NCI-H146 treated with DMSO at 0.1 percent for 48 hours (cell line): ENCODE measurements around the gene MED28.
A peak's percentile ranks its signal among the peaks of the same experiment; 100 is the strongest.
"Not testable (repeated sequence)": the region's sequence is repeated elsewhere in the genome, so short reads cannot be mapped to it uniquely, and the experiment has no call there.

Experiments used
- DNase-seq: peaks from one replicate; lab custom pipeline; 2025; ENCODE audit not compliant: unreplicated experiment; lab: John Stamatoyannopoulos, UW

The MED28 gene

DNA sequence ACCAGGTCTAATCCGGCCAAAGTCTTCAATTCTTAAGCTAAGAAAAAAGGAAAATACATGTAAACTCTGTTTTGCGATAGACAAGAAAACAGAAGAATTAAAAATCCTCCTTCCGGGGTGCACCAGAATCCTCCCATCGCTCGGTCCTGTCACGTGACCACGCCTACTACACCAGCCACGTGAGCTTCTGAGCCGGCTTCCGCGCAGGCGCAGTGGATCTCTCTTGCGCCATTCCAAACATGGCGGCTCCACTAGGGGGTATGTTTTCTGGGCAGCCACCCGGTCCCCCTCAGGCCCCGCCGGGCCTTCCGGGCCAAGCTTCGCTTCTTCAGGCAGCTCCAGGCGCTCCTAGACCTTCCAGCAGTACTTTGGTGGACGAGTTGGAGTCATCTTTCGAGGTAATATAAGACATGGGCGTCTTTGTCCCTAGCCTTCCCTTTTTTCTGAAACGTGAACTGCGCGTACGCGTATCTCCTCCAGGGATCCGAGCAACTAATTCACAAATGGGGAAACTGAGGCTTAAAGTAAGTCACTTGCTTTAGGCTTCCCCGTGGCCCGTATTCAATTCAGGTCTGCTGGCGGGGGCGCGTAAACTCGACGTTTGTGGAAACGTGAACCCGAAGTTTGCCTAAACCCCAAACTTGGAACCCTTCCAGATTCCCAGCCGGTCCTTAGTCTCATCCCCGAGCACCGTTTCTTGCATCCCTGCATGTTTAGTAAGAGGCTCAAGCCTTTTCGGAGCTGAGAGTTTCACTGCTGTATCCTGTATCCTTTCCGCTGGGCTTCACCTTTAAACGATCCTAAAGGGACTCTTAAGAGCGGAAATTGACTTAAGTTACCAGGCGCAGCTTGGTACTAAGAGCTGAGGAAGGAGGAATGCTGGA lies at the start of gene MED28:
MED28 (plus strand) TSS at position 226 of the 884 bp plus-strand sequence; CDS start at position 240, 14 bp downstream.
- DNase-seq = peak; percentile 84

DNA sequence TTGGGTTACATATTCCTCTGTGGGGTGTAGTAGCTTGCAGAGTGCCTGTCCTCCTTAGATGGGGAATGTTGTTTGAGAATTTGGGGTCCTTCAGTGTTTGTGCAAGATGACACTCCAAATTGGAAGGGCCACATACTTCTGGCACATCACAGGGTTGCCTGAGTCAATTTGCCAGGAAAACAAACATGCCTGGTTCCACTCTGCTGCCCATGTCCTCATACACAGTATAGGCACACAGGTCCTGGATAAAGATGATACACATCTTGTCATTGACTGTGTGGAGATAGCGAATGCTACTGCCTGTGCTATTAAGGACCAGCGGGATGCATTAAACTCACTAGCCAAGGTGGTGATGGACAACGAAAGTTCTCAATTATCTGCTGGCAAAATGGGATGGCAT lies 48.6 kb upstream of the MED28 start:
- DNase-seq = no peak

GRCh38 chr4:17567271-17567670 lies 47.2 kb upstream of the MED28 start:
- DNase-seq = no peak

DNA sequence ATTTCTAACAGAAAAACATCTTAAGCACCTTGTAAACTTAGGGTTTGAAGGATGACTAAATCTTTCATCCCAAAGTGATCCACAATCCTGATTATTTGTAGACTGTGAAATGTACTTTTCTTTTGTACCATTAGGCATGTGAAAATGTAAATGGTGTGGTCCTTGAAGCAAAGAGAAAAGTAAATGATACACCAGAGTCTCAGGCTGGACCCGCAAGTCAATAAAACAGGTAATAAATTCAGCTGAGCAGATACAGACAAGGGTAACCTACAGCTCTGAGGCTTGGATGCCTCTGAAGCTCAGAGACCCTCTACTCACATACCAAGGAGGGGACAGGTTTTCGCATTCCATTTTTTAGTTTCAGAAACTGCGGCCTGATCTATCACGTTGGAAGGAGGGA lies 40.2 kb upstream of the MED28 start:
- no peak for DNase-seq

DNA sequence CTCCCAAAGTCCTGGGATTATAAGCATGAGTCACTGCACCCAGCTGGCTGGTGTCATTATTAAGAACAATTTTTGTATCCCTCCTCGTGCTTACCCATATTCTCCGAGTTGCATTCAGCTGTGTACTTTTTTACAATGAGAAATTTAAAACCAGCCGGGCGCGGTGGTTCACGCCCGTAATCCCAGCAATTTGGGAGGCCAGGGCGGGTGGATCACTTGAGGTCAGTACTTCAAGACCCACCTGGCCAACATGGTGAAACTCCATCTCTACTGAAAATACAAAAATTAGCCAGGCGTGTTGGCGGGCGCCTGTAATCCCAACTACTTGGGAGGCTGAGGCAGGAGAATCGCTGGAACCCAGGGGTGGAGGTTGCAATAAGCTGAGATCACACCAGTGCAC lies 39.3 kb upstream of the MED28 start:
- DNase-seq = not testable (repeated sequence)

DNA sequence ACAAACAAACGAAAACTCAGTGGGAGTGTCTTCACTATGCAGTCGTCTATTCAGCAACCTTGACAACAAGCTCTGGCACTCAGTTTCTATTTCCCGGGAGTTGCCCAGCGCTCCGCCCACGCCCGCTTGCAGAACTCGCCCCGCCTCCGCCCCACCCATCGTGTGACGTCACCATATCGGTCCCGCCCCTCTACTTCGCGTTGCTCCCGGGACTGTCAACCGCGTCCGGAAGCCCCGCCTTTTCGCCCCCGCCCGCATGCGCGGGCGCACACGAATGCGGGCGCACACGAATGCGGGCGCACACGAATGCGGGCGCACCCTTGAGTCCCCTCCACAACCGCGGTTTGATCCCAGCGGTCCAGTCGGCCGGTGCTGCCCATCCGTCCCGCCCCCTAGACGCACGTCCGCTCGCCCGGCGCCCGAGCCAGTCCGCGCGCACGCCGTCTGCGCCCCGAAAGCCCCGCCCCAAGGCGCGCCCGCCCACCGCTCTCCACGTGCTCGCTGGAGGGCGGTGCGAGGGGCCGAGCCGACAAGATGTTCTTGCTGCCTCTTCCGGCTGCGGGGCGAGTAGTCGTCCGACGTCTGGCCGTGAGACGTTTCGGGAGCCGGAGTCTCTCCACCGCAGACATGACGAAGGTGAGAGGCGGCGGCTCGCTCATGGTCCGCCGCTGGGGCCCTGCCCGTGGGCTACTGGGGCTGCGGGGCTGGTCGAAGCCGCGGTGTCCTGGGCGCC lies 37.3 kb upstream of the MED28 start, which contains the start of gene LAP3:
LAP3 (plus strand) TSS at position 267 of the 733 bp plus-strand sequence; CDS start at position 535, 268 bp downstream.
- peak; percentile 86 for DNase-seq

GRCh38 chr4:17577665-17578481 lies 36.6 kb upstream of the MED28 start:
- DNase-seq = no peak

GRCh38 chr4:17578482-17578891 lies 36.0 kb upstream of the MED28 start:
- no peak for DNase-seq

DNA sequence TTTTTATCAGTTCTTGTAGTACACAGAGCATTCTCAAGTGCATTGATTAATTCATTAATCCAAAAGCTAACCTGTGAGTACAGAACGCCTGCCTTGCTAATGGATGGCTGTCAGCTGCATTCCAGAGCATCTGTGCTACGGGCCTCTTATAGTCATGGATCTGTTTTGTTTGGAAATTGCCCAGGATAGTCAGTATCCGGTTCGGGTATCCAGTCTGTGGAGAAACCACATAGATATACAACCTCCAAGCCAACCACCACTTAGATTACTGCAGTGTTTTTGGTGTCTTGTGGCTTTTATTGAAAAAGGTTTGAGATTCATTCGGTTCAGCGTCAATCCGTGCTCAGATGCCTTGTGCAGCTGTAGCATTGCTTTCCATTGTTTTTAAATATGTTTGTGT lies 33.5 kb upstream of the MED28 start:
- no peak for DNase-seq

- DNase-seq = no peak
Measured at GRCh38 chr4:17583276-17583675, 31.2 kb upstream of the MED28 start.

DNA sequence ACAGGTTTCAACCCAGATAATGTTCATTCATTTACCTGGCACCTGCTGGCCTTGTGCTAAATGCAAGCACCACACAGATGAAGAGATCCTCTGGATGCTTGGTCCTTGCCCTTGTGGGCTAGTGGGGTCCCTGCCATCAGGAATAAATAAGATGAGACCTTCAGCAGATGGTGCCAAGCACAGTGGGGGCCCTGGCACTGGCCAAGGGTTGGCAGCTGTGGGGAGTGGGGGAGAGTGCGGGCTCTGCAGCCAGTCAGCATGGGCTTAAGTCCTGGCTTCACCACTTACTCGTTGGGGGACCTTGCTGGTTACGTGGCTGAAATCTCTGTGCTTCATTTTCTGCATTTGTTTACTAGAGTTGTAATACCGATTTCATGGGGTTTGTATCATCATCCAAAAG lies 30.5 kb upstream of the MED28 start:
- DNase-seq = no peak

DNA sequence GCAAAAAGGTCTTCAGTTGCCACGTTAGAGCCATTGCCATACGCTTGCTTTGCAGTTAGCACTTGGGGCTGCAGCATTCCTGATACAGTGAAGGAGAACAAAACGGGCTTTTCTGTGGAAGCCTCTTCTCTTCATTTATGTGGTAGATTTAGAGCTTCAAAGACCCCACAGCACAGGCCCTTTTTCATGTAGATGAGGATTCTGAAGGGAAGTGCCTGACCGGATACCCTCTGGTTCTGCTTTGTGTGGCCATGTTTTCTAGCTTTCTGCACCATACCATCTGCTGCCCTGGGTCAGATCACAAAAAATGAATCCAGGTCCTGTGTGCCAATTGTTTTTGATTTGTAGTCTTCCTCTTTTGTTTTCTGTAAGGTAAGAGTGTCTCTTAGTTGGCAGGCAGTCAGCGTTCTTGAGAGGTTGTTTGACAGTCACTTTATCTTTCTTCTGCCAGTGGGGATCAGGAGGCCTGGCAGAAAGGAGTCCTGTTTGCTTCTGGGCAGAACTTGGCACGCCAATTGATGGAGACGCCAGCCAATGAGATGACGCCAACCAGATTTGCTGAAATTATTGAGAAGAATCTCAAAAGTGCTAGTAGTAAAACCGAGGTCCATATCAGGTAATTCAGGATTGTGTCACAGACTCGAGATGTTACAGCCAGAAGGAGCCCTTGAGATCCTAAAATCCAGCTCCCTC lies 29.8 kb upstream of the MED28 start:
- DNase-seq = no peak

GRCh38 chr4:17587094-17587822 lies 27.2 kb upstream of the MED28 start:
- no peak for DNase-seq

DNA sequence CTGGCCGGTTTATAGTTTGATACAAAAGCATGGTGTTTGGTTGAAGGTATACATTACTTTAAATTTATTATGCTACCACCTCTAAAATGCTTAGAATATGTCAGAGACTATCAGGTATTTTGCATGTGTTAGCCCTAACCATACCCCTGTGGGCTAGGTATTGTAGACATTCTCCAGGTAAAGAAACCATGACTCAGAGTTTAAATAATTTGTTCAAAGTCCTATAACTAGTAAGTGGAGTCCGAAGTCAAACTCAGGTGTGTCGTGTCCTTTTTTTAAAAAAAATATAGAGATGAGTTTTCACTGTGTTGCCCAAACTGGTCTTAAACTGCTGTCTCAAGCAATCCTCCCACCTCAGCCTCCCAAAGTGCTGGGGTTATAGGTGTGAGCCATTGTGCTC lies 25.1 kb upstream of the MED28 start:
- no peak for DNase-seq

- no peak for DNase-seq
Measured at GRCh38 chr4:17595471-17596005, 18.9 kb upstream of the MED28 start.

GRCh38 chr4:17597517-17597916 lies 16.9 kb upstream of the MED28 start:
- peak; percentile 8 for DNase-seq

DNA sequence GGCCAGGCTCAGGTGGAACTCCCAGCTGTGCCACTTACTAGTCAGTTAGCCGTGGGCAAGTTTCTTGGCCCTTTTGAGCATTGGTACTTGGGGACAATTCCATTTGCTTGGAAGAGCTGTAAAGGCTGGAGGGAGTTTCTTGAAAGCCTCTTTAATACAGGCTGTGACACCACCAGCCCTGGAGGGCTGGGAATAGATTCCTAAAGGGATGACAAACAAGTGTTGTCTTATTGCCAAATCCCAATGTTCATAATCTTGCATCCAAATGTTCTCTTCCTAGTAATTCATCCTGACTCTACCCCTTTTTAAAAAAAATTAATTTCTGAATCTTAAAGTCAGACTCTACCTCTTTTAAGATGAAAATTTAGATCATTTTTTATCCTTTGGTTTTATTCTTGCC lies 14.6 kb upstream of the MED28 start:
- no peak for DNase-seq

- DNase-seq = no peak
Measured at GRCh38 chr4:17605236-17605635, 9.2 kb upstream of the MED28 start.

DNA sequence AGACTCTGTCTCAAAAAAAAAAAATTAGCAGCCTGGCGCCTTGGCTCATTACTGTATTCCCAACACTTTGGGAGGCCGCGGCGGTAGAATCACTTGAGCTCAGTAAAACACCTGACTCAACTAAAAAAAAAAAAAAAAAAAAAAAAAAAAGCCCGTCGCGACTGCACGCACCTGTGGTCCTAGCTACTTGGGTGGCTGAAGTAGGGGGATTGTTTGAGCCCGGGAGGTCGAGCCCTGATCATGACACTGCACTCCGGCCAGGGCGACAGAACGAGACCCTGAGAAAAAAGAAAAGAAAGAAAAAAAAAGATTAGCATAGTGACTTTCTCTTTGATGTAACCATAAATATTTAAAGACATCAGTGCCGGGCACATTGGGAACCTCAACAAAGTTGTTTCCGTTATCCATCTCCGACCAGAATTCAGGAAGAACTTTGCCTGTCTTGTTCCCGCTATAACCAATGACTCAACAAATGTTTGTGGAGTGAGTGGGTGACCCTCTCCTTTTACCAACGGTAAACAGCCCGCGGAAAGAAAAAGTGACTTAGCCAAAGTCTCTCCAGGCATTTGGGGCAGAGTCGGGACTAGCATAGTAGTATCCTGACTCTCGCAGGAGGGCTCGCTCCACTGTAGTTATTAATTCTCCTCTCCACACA lies 553 bp upstream of the MED28 start:
- DNase-seq = no peak
